ENCODE results near the gene COX19.
"Not testable (repeated sequence)": the region's sequence is repeated elsewhere in the genome, so short reads cannot be mapped to it uniquely, and the experiment has no call there.

Gene COX19

GRCh38 chr7:968205-969105 is 6.9 kb downstream of the COX19 start:
- intact Hi-C loops (cut with DNase I): no loop called here
- no peak for DNase-seq

DNA sequence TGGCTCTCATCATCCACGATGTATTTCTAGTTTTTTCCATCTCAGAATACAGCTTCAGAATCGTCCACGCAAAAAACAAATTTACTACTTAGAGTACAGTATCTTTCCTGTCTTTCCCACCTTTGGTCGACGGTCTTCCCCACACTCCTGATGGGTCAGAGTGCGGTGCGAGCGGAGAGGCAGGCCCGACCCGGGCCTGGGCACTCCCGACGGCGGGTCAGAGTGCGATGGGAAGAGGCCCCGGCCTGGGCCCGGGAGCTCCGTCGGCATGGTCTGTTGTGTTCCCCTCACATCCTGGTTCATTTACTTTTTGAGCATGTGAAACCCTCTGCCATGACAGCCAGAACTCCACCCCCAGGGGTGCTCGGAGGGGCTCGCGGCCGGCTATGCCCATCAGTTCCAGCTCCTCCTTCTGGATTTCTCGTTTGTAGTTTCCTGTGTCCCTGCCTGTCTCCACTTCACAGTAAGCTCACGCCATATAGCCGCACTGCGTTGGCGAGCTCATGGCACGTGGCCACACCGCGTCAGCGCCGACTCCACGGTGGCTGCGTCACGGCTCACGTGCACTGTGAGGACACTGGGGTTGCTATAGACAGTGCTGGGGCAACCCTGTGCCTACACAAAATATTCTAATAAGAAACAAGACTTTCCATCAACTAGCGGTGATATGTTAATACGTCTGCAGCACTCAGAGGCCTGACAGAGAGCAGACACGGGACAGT is 7.8 kb downstream of the COX19 start:
- intact Hi-C loops (cut with DNase I): no loop called here
- no peak for DNase-seq

DNA sequence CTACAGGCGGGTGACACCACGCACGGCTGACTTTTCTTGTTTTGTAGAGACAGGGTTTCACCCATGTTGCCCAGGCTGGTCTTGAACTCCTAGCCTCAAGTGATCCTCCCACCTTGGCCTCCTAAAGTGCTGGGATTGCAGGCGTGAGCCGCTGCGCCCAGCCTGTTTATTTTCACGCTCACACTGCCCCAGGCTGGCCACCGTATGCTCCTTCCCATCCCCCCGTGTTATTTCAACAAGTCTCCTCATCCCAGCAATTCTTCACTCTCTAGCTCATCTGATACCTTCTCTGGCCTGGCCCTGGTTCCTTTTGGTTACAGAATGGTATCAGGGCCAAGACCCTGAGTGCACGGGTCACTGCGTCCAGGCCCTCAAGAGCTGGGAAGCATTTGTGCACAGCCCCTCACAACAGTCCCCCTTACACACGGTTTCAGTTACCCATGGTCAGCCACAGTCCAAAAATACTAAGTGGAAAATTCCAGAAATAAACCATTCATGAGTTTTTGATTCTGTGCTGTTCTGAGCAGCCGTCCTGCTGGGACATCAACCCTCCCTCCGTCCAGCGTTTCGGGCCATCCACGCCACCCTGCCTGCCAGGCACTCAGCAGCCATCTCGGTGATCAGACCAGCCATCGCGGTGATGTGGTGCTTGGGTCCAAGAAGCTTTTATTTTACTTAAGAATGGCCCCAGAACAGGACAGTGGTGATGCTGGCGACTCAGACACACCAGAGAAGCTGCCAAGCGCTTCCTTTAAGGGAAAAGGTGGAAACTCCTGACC is 8.9 kb downstream of the COX19 start:
- DNase-seq: no peak
- intact Hi-C loops (cut with DNase I): no loop called here

DNA sequence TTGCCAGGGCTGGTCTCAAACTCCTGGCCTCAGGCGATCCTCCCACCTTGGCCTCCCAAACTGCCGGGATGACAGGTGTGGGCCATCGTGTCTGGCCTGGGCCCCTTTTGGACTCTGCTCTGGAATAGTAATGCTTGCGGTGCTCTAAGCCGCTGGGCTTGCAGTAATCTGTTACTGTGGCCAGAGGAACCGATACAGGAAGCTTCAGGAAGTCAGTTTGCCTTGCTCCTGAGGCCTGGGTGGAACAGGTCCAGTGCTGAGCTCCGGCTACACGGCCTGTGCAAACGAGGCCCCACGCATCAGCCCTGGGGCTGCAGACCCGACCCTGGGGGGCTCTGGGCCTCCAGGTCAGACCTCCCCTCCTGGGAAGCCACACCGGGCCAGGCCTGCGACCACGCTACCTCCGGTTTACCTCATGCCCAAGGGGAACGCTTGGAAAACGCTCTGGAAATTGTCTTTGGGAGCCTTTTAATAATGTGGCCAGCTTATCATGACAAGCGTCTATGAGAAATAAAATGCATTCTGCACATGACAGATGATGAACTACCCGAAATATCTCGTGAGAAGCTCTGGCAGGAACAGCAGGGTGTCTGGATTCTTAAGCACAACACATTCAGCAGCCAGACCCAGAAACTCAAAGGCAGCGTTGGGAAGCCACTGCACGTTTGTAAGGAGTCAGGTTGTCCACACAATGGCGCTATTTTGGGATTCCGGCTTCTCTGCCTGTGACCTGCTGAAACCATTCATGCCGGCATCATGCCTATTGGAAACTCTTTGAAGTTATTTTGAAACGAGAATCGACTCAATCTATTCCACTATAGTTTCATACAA is 10.7 kb downstream of the COX19 start:
- peak in 30 of 42 donors; percentile 26 to 80 (median 59) for DNase-seq
- intact Hi-C loops (cut with DNase I): no loop called here

- intact Hi-C loops (cut with DNase I): no loop called here
- no peak for DNase-seq
Measured at GRCh38 chr7:963236-964078, 11.9 kb downstream of the COX19 start.

DNA sequence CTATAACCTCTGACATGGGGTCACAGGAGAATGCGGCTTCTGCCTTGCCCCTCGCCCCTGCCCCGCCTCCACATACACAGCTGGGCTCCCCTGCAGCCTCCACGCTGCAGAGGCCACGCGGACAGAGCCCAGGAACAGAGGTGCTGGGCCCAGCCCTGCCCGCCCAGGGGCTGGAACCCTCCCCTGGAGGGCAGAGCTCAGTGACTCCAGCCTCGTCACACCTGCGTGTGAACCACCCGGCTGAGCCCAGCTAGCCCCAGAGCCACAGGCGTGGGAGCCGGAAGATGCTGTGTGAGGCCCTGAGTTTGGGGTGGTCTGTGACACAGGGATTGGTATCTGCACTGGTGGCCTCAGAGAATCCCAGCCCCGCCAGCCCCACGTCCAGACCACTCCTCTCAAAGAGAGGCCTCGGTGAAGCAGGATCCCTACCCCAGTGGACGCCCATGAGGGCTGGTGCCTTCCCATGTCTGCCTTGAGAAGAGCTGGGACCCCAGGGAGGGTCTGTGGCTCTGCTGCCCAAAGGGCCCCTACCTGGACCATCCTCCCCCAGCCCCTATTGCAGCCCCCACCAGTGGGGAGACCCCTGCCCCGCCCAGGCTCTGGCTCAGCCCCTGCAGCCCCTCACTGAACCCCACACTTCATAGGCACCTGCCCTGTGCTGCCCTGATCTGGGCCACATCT is 12.8 kb downstream of the COX19 start:
- DNase-seq: no peak
- intact Hi-C loops (cut with DNase I): no loop called here

GRCh38 chr7:961546-962400 is 13.6 kb downstream of the COX19 start:
- intact Hi-C loops (cut with DNase I): no loop called here
- no peak for DNase-seq

DNA sequence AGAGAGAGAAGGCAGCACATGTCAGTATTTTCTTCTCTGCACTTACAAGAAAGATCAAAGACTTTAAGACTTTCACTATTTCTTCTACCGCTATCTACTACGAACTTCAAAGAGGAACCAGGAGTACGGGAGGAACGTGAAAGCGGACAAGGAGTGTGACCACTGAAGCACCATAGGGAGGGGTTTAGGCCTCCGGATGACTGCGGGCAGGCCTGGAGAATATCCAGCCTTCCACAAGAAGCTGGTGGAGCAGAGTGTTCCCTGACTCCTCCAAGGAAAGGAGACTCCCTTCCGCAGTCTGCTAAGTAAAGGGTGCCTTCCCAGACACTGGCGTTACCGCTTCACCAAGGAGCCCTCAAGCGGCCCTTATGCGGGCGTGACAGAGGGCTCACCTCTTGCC is 14.4 kb downstream of the COX19 start:
- DNase-seq; intact Hi-C loops (cut with DNase I): not testable (repeated sequence)

DNA sequence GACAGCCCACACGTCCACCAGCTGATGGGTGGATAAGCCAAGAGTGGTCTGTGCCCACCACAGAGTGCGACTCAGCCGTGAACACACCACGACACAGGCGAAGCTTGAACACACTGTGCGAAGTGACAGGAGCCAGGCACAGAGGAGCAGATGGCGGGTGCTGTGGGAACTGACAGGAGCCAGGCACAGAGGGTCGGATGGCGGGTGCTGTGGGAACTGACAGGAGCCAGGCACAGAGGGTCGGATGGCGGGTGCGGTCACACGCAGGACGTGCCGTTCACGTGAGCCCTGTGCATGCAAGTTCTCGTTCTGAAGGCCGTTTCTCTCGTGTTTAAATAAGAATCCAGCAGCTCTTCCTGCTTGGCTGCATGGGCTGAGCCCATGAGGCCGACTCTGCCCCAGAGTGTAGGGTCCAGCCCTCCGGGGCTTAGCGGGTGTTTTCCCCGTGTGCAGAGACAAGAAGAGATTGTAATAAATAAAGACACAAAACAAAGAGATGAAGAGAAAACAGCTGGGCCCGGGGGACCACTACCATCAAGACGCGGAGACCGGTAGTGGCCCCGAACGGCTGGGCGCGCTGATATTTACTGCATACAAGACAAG is 15.0 kb downstream of the COX19 start:
- intact Hi-C loops (cut with DNase I): no loop called here

GRCh38 chr7:959740-960139 is 15.6 kb downstream of the COX19 start:
- DNase-seq; intact Hi-C loops (cut with DNase I): not testable (repeated sequence)

More for the DNA sequence above, 15.0 kb downstream of the COX19 start:
- DNase-seq: no peak

DNA sequence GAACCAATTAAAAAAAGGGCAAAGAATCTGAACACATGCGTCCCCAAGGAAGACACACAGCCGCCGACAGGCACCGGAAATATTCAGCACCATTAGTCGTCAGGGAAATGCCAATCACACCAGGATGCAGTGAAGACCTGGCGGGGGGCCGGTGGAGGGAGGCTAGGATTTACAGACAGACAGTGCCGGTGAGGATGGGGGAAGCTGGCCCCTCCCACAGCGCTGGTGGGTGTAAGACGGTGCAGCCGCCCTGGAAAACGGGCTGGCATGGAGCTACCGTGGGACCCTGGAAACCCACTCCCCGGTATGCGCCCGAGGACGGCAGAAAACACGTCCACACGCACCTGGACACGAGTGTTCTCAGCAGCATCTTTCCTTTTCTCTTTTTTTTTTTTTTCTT is 16.1 kb downstream of the COX19 start:
- DNase-seq: no peak
- intact Hi-C loops (cut with DNase I): no loop called here

GRCh38 chr7:958221-959200 is 16.8 kb downstream of the COX19 start:
- DNase-seq: peak in 1 of 42 donors; percentile 1
- intact Hi-C loops (cut with DNase I): no loop called here

DNA sequence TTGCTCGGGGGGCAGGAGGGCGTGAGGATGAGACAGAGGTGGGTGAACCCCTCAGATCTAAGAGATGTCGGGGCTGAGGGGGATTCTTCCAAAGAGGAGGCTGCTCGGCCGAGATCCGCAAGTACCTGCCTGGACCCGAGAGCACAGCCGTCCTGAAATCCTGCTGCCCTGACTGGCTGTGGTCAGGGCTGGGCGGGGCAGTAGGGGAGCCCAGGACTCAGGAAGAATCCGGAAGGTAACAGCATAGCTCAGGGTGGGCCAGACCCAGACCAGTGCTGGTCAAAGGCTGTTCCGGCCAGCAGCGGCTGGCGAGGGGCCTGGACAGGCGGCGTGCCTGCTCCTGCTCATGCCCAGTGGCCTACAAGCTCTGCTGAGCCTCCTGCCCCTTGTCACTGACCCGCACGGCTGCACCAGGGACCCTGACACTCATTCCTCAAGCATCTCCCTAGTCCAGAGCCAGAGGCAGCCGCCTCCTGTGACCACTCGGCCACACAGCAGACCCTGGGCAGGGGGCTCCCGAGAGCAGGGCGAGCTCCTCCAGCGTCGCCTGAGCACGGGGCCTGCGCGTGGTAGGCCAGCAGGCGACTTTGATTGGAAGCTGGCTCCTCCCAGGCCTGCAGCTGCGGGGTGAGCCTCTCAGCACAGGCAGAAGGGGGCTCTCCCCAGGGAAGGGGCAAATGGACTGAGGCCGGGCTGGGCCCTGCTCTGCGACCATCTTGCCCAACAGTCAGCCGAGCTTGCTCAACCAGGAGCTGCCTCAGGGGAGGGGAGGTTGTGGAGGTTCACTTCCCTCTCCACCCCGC is 17.7 kb downstream of the COX19 start:
- DNase-seq: peak in 15 of 42 donors; percentile 31 to 65 (median 42)
- intact Hi-C loops (cut with DNase I): no loop called here

GRCh38 chr7:956031-956430 is 19.3 kb downstream of the COX19 start:
- no peak for DNase-seq
- intact Hi-C loops (cut with DNase I): no loop called here

All from head of caudate nucleus (tissue), 42 donors.